ENCODE data around the gene ARFGAP3.

DNA sequence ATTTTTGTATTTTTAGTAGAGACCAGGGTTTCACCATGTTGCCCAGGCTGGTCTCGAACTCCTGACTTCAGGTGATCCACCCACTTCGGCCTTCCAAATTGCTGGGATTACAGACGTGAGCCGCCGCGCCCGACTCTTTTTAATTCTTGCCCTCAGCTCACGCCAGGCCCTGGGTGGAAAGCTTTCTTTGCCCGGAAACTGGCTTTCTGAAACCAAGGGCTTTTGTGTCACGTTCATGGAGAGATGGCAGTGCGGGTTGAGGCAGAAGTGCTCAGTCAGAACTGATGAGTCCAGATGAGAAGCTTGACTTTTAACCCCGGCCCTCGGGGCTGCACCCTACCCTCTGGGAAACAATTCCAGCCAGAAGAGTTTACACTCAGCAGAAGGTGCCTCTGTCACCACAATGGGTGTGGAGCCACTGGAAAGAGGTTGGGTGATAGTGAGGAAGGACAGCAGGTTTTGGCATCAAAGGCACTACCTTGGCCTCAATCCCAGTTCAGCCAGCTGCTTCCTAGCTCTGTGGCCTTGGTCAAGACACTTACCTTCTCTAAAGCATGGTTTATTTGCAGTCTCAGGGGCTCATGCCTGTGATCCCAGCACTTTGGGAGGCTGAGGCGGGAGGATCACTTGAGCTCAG, 890 bp upstream of the ARFGAP3 start:
- TF ChIP-seq, protein P1, sequence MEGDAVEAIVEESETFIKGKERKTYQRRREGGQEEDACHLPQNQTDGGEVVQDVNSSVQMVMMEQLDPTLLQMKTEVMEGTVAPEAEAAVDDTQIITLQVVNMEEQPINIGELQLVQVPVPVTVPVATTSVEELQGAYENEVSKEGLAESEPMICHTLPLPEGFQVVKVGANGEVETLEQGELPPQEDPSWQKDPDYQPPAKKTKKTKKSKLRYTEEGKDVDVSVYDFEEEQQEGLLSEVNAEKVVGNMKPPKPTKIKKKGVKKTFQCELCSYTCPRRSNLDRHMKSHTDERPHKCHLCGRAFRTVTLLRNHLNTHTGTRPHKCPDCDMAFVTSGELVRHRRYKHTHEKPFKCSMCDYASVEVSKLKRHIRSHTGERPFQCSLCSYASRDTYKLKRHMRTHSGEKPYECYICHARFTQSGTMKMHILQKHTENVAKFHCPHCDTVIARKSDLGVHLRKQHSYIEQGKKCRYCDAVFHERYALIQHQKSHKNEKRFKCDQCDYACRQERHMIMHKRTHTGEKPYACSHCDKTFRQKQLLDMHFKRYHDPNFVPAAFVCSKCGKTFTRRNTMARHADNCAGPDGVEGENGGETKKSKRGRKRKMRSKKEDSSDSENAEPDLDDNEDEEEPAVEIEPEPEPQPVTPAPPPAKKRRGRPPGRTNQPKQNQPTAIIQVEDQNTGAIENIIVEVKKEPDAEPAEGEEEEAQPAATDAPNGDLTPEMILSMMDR (IDR thresholded peaks at IDR 0.05; ENCODE audit: borderline replicate concordance, extremely low read depth, low read length, poor library complexity, severe bottlenecking) = no peak
- TF ChIP-seq EZH2 (IDR thresholded peaks at IDR 0.05; ENCODE audit: borderline replicate concordance, low read depth, low read length, severe bottlenecking) = no peak
